Neural cell (in vitro differentiated cells): Measurements from ENCODE around the gene ST3GAL3. TPM values are rescaled to one million over a fixed set of nuclear protein-coding genes. Genes with fewer than 3 reads are reported as not detected.

Experiments used
- H2AFZ ChIP-seq: fragments of 200-600, 300-800 bp; sonication (generic), shearing (Covaris generic); 2 replicates; pipeline ENCODE4 v1.6.0; 2014; ENCODE audit warnings: low read depth, mild to moderate bottlenecking, antibody characterized with exemption, low read length, moderate library complexity
- H3F3A ChIP-seq: fragments of 200-600 bp; shearing (Covaris generic); 2 replicates; pipeline ENCODE4 v1.6.1; 2016; ENCODE audit warnings: mild to moderate bottlenecking, moderate library complexity, mixed read lengths, antibody characterized with exemption, low read length; ENCODE audit not compliant: insufficient read depth, poor library complexity, severe bottlenecking
- H3K27ac ChIP-seq: fragments of 200-600, 300-800 bp; sonication (generic), shearing (Covaris generic); 2 replicates; pipeline ENCODE4 v1.5.1; 2014; ENCODE audit warnings: mild to moderate bottlenecking, low read length, moderate library complexity
- H3K27me3 ChIP-seq: fragments of 300-800, 200-600 bp; sonication (generic), shearing (Covaris generic); 2 replicates; pipeline ENCODE4 v1.6.0; 2014; ENCODE audit warnings: mild to moderate bottlenecking, low read depth, low read length, moderate library complexity; ENCODE audit not compliant: insufficient read depth
- H3K36me3 ChIP-seq: fragments of 300-800, 200-600 bp; sonication (generic), shearing (Covaris generic); 2 replicates; pipeline ENCODE4 v1.5.1; 2014; ENCODE audit warnings: mild to moderate bottlenecking, antibody characterized with exemption, low read length, moderate library complexity; ENCODE audit not compliant: insufficient read depth
- H3K4me2 ChIP-seq: fragments of 300-800, 200-600 bp; sonication (generic), shearing (Covaris generic); 2 replicates; pipeline ENCODE4 v1.6.0; 2014; ENCODE audit warnings: mild to moderate bottlenecking, low read length
- H3K4me3 ChIP-seq: fragments of 300-800, 200-600 bp; sonication (generic), shearing (Covaris generic); 2 replicates; pipeline ENCODE4 v1.5.1; 2014; ENCODE audit warnings: mild to moderate bottlenecking, low read length, moderate library complexity
- H3K79me2 ChIP-seq: fragments of 200-600 bp; shearing (Covaris generic); replicated peaks from 2 replicates; pipeline ENCODE4 v1.6.0; 2014; ENCODE audit warnings: mild to moderate bottlenecking, low read length, moderate library complexity; ENCODE audit not compliant: insufficient read depth
- H3K9ac ChIP-seq: fragments of 300-800, 200-600 bp; sonication (generic), shearing (Covaris generic); 2 replicates; pipeline ENCODE4 v1.6.1; 2016; ENCODE audit warnings: mild to moderate bottlenecking, low read length, mixed read lengths
- H3K9me2 ChIP-seq: fragments of 200-600 bp; shearing (Covaris generic); 2 replicates; pipeline ENCODE4 v1.6.1; 2016; ENCODE audit warnings: mild to moderate bottlenecking, low read length, mixed read lengths; ENCODE audit not compliant: insufficient read depth
- H3K9me3 ChIP-seq: fragments of 200-600, 300-800 bp; sonication (generic), shearing (Covaris generic); 2 replicates; pipeline ENCODE4 v1.6.1; 2016; ENCODE audit warnings: mild to moderate bottlenecking, mixed run types, low read length, moderate library complexity, mixed read lengths
- H4K20me1 ChIP-seq: fragments of 200-600 bp; shearing (Covaris generic); 2 replicates; pipeline ENCODE4 v1.6.1; 2016; ENCODE audit warnings: mild to moderate bottlenecking, mixed run types; ENCODE audit not compliant: insufficient read depth
- EP300 ChIP-seq: fragments of 450-650 bp; conservative IDR thresholded peaks from 2 replicates; pipeline ENCODE4 v1.6.1; 2014; ENCODE audit warnings: antibody characterized with exemption, mild to moderate bottlenecking, moderate library complexity; ENCODE audit not compliant: poor library complexity, severe bottlenecking
- EZH2 ChIP-seq: fragments of 200-600, 300-800 bp; shearing (Covaris generic), sonication (generic); IDR thresholded peaks from 2 replicates; pipeline ENCODE4 v1.6.1; 2014; ENCODE audit warnings: antibody characterized with exemption, low read length, borderline replicate concordance, mild to moderate bottlenecking; ENCODE audit not compliant: insufficient read depth, poor library complexity, severe bottlenecking
- MXI1 ChIP-seq: fragments of 450-650 bp; conservative IDR thresholded peaks from 2 replicates; pipeline ENCODE4 v1.6.1; 2014; ENCODE audit warnings: antibody characterized with exemption, mild to moderate bottlenecking; ENCODE audit not compliant: poor library complexity, severe bottlenecking
- POLR2AphosphoS5 ChIP-seq: IDR thresholded peaks from 2 replicates; pipeline ENCODE4 v1.6.1; 2012
- RAD21 ChIP-seq: fragments of 450-650 bp; conservative IDR thresholded peaks from 2 replicates; pipeline ENCODE4 v1.6.1; 2014; ENCODE audit warnings: antibody characterized with exemption, mild to moderate bottlenecking, moderate library complexity
- SMC3 ChIP-seq: fragments of 450-650 bp; conservative IDR thresholded peaks from 2 replicates; pipeline ENCODE4 v1.6.1; 2014; ENCODE audit warnings: antibody characterized with exemption, mild to moderate bottlenecking, moderate library complexity; ENCODE audit not compliant: poor library complexity
- TAF1 ChIP-seq: IDR thresholded peaks from 2 replicates; pipeline ENCODE4 v1.6.1; 2012; ENCODE audit warnings: low read depth
- polyA plus RNA-seq: library from polyadenylated mRNA; depleted of rRNA; stranded (reverse); fragments of >200 nt; gene quantifications from 2 replicates; pipeline ENCODE4 v1.2.3, GENCODE V29; 2014
- TF ChIP-seq, protein P1 (sequence below): fragments of 450-650 bp; IDR thresholded peaks from 2 replicates; pipeline ENCODE4 v1.5.1; 2014; ENCODE audit warnings: antibody characterized with exemption, mild to moderate bottlenecking, moderate library complexity; ENCODE audit not compliant: poor library complexity, severe bottlenecking
- TF ChIP-seq, protein P2 (sequence below): IDR thresholded peaks from 2 replicates; pipeline ENCODE4 v1.6.1; 2012; ENCODE audit warnings: borderline replicate concordance

Gene ST3GAL3
- polyA plus RNA-seq, 1 donor from 2014 or later, result 36.8 TPM

DNA sequence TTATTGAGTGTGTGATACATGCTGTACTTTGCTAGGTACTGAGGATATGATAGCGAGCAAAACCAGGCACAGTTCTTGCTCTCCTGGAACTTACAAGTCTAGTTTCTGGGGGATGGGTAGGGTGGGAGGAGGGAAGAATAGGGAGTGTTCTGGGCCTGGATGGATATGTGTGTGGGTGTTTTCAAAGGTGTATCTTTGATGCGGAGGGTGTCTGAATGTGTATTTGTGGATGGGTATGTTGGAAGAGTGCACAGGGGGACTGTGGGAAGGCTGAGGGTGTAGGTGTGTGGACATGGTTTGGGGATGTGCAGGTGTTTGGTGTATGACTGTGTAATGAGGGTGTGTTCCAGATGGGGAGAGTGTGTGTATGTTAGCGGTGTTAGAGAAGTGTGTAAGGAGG, 258.0 kb downstream of the ST3GAL3 start:
- no peak overlapping the region for H3K4me2 ChIP-seq
- no peak overlapping the region for H3K9ac ChIP-seq
- H4K20me1 ChIP-seq, result no peaks in the 10 kb centered on the region
- H3K27me3 ChIP-seq, result no peaks in the 10 kb centered on the region
- H3K9me3 ChIP-seq, result no peaks in the 10 kb centered on the region
- peaks cover 20% of the 10 kb centered on the region for H3K36me3 ChIP-seq
- H3K9me2 ChIP-seq, result no peaks in the 10 kb centered on the region
- H3F3A ChIP-seq, result no peaks in the 10 kb centered on the region
- H3K27ac ChIP-seq, result no peak overlapping the region
- H3K4me3 ChIP-seq, result no peak overlapping the region
- no peaks in the 10 kb centered on the region for H3K79me2 ChIP-seq
- TF ChIP-seq TAF1 (no peak), RAD21 (no peak), EP300 (no peak), SMC3 (no peak)
- TF ChIP-seq, protein P1, sequence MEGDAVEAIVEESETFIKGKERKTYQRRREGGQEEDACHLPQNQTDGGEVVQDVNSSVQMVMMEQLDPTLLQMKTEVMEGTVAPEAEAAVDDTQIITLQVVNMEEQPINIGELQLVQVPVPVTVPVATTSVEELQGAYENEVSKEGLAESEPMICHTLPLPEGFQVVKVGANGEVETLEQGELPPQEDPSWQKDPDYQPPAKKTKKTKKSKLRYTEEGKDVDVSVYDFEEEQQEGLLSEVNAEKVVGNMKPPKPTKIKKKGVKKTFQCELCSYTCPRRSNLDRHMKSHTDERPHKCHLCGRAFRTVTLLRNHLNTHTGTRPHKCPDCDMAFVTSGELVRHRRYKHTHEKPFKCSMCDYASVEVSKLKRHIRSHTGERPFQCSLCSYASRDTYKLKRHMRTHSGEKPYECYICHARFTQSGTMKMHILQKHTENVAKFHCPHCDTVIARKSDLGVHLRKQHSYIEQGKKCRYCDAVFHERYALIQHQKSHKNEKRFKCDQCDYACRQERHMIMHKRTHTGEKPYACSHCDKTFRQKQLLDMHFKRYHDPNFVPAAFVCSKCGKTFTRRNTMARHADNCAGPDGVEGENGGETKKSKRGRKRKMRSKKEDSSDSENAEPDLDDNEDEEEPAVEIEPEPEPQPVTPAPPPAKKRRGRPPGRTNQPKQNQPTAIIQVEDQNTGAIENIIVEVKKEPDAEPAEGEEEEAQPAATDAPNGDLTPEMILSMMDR, result no peak
- no peak overlapping the region for H2AFZ ChIP-seq

DNA sequence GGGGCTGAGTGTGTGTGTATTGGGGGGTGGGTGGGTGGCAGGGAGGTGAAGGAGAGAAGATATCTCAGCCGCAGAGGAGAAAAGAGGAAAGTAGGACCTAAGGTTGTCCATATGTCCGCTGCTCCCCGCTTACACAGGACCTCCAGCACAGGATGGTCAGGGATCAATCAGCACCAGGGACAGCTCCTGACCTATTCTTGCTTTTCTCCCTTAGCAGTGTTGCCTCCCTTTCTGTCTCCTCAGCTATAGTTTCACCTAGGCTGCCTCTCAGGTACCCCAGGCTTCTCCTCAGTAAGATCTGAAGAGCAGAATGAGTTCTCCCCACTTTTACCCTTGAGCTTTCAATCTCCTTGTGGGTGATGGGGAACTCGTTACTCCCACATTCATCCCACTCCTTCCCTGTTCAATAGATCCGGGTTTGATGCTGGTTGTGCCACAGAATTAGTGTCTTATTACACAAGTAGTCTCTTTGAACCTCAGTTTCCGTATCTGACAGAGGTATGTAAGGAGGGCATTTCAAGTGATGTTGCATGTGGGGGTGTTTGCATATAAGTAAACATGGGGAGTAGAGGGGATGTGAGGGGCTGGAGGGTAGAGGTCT, 261.1 kb downstream of the ST3GAL3 start:
- Histone ChIP-seq H3K9me2 (no peaks in the 10 kb centered on the region), H4K20me1 (no peaks in the 10 kb centered on the region), H3K9ac (no peak overlapping the region), H3F3A (no peaks in the 10 kb centered on the region), H3K79me2 (no peaks in the 10 kb centered on the region), H3K4me3 (no peak overlapping the region), H3K4me2 (no peak overlapping the region), H3K9me3 (no peaks in the 10 kb centered on the region), H2AFZ (no peak overlapping the region), H3K27me3 (no peaks in the 10 kb centered on the region), H3K36me3 (peaks cover 12% of the 10 kb centered on the region), H3K27ac (no peak overlapping the region)
- no peak for TF ChIP-seq TAF1
- TF ChIP-seq EP300, result no peak
- no peak for TF ChIP-seq RAD21
- TF ChIP-seq, protein P1, result no peak
- TF ChIP-seq, protein P2, sequence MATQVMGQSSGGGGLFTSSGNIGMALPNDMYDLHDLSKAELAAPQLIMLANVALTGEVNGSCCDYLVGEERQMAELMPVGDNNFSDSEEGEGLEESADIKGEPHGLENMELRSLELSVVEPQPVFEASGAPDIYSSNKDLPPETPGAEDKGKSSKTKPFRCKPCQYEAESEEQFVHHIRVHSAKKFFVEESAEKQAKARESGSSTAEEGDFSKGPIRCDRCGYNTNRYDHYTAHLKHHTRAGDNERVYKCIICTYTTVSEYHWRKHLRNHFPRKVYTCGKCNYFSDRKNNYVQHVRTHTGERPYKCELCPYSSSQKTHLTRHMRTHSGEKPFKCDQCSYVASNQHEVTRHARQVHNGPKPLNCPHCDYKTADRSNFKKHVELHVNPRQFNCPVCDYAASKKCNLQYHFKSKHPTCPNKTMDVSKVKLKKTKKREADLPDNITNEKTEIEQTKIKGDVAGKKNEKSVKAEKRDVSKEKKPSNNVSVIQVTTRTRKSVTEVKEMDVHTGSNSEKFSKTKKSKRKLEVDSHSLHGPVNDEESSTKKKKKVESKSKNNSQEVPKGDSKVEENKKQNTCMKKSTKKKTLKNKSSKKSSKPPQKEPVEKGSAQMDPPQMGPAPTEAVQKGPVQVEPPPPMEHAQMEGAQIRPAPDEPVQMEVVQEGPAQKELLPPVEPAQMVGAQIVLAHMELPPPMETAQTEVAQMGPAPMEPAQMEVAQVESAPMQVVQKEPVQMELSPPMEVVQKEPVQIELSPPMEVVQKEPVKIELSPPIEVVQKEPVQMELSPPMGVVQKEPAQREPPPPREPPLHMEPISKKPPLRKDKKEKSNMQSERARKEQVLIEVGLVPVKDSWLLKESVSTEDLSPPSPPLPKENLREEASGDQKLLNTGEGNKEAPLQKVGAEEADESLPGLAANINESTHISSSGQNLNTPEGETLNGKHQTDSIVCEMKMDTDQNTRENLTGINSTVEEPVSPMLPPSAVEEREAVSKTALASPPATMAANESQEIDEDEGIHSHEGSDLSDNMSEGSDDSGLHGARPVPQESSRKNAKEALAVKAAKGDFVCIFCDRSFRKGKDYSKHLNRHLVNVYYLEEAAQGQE, result no peak
- TF ChIP-seq SMC3, result no peak
- TF ChIP-seq MXI1, result no peak
- TF ChIP-seq EZH2, result no peak
- TF ChIP-seq POLR2AphosphoS5, result no peak
